ENCODE results near the gene RAB30. TPM values are rescaled to one million over a fixed set of nuclear protein-coding genes. Genes with fewer than 3 reads are reported as not detected.

Gene RAB30
- total RNA-seq, 1 donor from 2014 or later, result 3.7 TPM

GRCh38 chr11:83035070-83035854, 36.4 kb downstream of the RAB30 start:
- TF ChIP-seq CTCF (IDR thresholded peaks at IDR 0.05; ENCODE audit: insufficient read depth, low read length, severe bottlenecking), result no peak
- FAIRE-seq (no peak), DNase-seq (ENCODE audit: low read depth) (peak; percentile 80)
- Histone ChIP-seq H3K27me3 (ENCODE audit: control insufficient read depth, insufficient read depth, low read length) (no peaks in the 10 kb centered on the region), H3K4me3 (ENCODE audit: low read depth, low read length) (no peak overlapping the region), H3K36me3 (ENCODE audit: control insufficient read depth, insufficient read depth, low read length) (no peaks in the 10 kb centered on the region)

DNA sequence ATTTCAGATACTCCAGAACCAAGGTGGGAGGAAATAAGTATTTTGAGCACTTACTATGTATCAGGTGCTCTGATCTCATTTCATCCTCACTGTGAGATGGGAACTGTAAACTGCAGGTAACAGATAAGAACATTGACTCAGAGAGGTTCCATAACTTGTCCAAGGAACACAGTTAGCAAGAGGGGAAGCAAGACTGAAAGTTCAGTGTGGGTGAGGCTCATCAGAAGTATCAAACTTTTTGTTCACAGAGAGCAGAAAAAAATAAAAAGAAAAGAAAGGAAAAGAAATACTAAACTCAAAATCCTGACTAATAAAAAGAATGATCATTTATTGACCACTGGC, 37.1 kb downstream of the RAB30 start:
- FAIRE-seq (no peak), DNase-seq (ENCODE audit: low read depth) (no peak)
- Histone ChIP-seq H3K27me3 (ENCODE audit: control insufficient read depth, insufficient read depth, low read length) (no peaks in the 10 kb centered on the region), H3K36me3 (ENCODE audit: control insufficient read depth, insufficient read depth, low read length) (no peaks in the 10 kb centered on the region), H3K4me3 (ENCODE audit: low read depth, low read length) (no peak overlapping the region)
- no peak for TF ChIP-seq CTCF (IDR thresholded peaks at IDR 0.05; ENCODE audit: insufficient read depth, low read length, severe bottlenecking)

- DNase-seq (ENCODE audit: low read depth), result peak; percentile 65
- TF ChIP-seq CTCF (IDR thresholded peaks at IDR 0.05; ENCODE audit: insufficient read depth, low read length, severe bottlenecking), result no peak
These were observed 37.6 kb downstream of the RAB30 start for GRCh38 chr11:83033972-83034672.

GRCh38 chr11:83033371-83033770, 38.3 kb downstream of the RAB30 start:
- TF ChIP-seq CTCF (IDR thresholded peaks at IDR 0.05; ENCODE audit: insufficient read depth, low read length, severe bottlenecking), result no peak
- no peak overlapping the region for H3K4me3 ChIP-seq (ENCODE audit: low read depth, low read length)

More at GRCh38 chr11:83033972-83034672, 37.6 kb downstream of the RAB30 start:
- no peaks in the 10 kb centered on the region for H3K36me3 ChIP-seq (ENCODE audit: control insufficient read depth, insufficient read depth, low read length)
- no peak overlapping the region for H3K4me3 ChIP-seq (ENCODE audit: low read depth, low read length)
- no peaks in the 10 kb centered on the region for H3K27me3 ChIP-seq (ENCODE audit: control insufficient read depth, insufficient read depth, low read length)
- FAIRE-seq, result no peak

GRCh38 chr11:83031127-83031526, 40.6 kb downstream of the RAB30 start:
- DNase-seq (ENCODE audit: low read depth), result no peak
- Histone ChIP-seq H3K4me3 (ENCODE audit: low read depth, low read length) (no peak overlapping the region), H3K36me3 (ENCODE audit: control insufficient read depth, insufficient read depth, low read length) (no peaks in the 10 kb centered on the region), H3K27me3 (ENCODE audit: control insufficient read depth, insufficient read depth, low read length) (no peaks in the 10 kb centered on the region)
- TF ChIP-seq CTCF (IDR thresholded peaks at IDR 0.05; ENCODE audit: insufficient read depth, low read length, severe bottlenecking), result no peak
- FAIRE-seq, result no peak

More at GRCh38 chr11:83033371-83033770, 38.3 kb downstream of the RAB30 start:
- DNase-seq (ENCODE audit: low read depth) (no peak), FAIRE-seq (no peak)
- H3K36me3 ChIP-seq (ENCODE audit: control insufficient read depth, insufficient read depth, low read length), result no peaks in the 10 kb centered on the region
- no peaks in the 10 kb centered on the region for H3K27me3 ChIP-seq (ENCODE audit: control insufficient read depth, insufficient read depth, low read length)
